WTC11 (cell line): Measurements from ENCODE around the gene TSPAN10. TPM values are rescaled to one million over a fixed set of nuclear protein-coding genes. Genes with fewer than 3 reads are reported as not detected.

Experiments used
- ATF1 ChIP-seq: sonication (generic); formaldehyde crosslinking; IDR thresholded peaks from 2 replicates; pipeline ENCODE4 v1.8.1; 2023; ENCODE audit warnings: mild to moderate bottlenecking, moderate library complexity, missing genetic modification reagents
- CBFB ChIP-seq: sonication (generic); formaldehyde crosslinking; IDR thresholded peaks from 2 replicates; pipeline ENCODE4 v1.8.1; 2022; ENCODE audit warnings: mild to moderate bottlenecking, low read depth, missing genetic modification reagents
- CREM ChIP-seq: sonication (generic); formaldehyde crosslinking; IDR thresholded peaks from 2 replicates; pipeline ENCODE4 v1.8.1; 2022; ENCODE audit warnings: mild to moderate bottlenecking, missing genetic modification reagents, moderate library complexity
- FOXP1 ChIP-seq: sonication (generic); formaldehyde crosslinking; IDR thresholded peaks from 2 replicates; pipeline ENCODE4 v1.8.0; 2022; ENCODE audit warnings: missing genetic modification reagents, mild to moderate bottlenecking, moderate library complexity, borderline replicate concordance
- GRHL2 ChIP-seq: fragments of 250-450 bp; sonication (Bioruptor Pico); IDR thresholded peaks from 2 replicates; pipeline ENCODE4 v1.8.0; 2022; ENCODE audit warnings: mild to moderate bottlenecking, moderate library complexity; ENCODE audit not compliant: insufficient replicate concordance, severe bottlenecking
- GTF2I ChIP-seq: fragments of 250-450 bp; sonication (Bioruptor Pico); conservative IDR thresholded peaks from 2 replicates; pipeline ENCODE4 v1.4.0; 2021; ENCODE audit warnings: mild to moderate bottlenecking
- HMGA2 ChIP-seq: fragments of 250-450 bp; sonication (Bioruptor Pico); IDR thresholded peaks from 2 replicates; pipeline ENCODE4 v1.4.0; 2021; ENCODE audit warnings: mild to moderate bottlenecking, moderate library complexity
- IRF2 ChIP-seq: sonication (generic); formaldehyde crosslinking; IDR thresholded peaks from 2 replicates; pipeline ENCODE4 v1.8.0; 2022; ENCODE audit warnings: low read depth, missing genetic modification reagents, borderline replicate concordance
- MYBL2 ChIP-seq: sonication (generic); formaldehyde crosslinking; IDR thresholded peaks from 2 replicates; pipeline ENCODE4 v1.8.1; 2023; ENCODE audit warnings: mild to moderate bottlenecking, moderate library complexity, missing genetic modification reagents
- NFYB ChIP-seq: sonication (generic); formaldehyde crosslinking; conservative IDR thresholded peaks from 2 replicates; pipeline ENCODE4 v1.8.0; 2022; ENCODE audit warnings: low read depth, missing genetic modification reagents
- NR2C2 ChIP-seq: sonication (generic); formaldehyde crosslinking; IDR thresholded peaks from 2 replicates; pipeline ENCODE4 v1.8.0; 2022; ENCODE audit warnings: mild to moderate bottlenecking, missing genetic modification reagents
- OVOL2 ChIP-seq: fragments of 250-450 bp; sonication (Bioruptor Pico); IDR thresholded peaks from 2 replicates; pipeline ENCODE4 v1.9.0; 2021; ENCODE audit warnings: mild to moderate bottlenecking, borderline replicate concordance
- RELA ChIP-seq: sonication (generic); formaldehyde crosslinking; IDR thresholded peaks from 2 replicates; pipeline ENCODE4 v1.8.1; 2022; ENCODE audit warnings: missing genetic modification reagents, mild to moderate bottlenecking, borderline replicate concordance
- SOX15 ChIP-seq: fragments of 250-450 bp; sonication (Bioruptor Pico); IDR thresholded peaks from 2 replicates; pipeline ENCODE4 v1.9.0; 2021; ENCODE audit warnings: mild to moderate bottlenecking
- TCF7 ChIP-seq: sonication (generic); formaldehyde crosslinking; IDR thresholded peaks from 2 replicates; pipeline ENCODE4 v1.8.0; 2022; ENCODE audit warnings: mild to moderate bottlenecking, low read depth, missing genetic modification reagents, moderate library complexity
- ZNF423 ChIP-seq: fragments of 250-450 bp; sonication (Bioruptor Pico); IDR thresholded peaks from 2 replicates; pipeline ENCODE4 v2.1.2; 2022; ENCODE audit warnings: mild to moderate bottlenecking, moderate library complexity
- total RNA-seq: library from RNA; stranded (reverse); gene quantifications from 3 replicates; pipeline ENCODE4 v1.2.3, GENCODE V29; 2021
- TF ChIP-seq, protein P1 (sequence below): sonication (generic); formaldehyde crosslinking; IDR thresholded peaks from 2 replicates; pipeline ENCODE4 v1.8.0; 2022; ENCODE audit warnings: mild to moderate bottlenecking, missing genetic modification reagents
- TF ChIP-seq, protein P2 (sequence below): sonication (generic); formaldehyde crosslinking; IDR thresholded peaks from 2 replicates; pipeline ENCODE4 v1.8.0; 2023; ENCODE audit warnings: missing genetic modification reagents, mild to moderate bottlenecking, borderline replicate concordance
- TF ChIP-seq, protein P3 (sequence below): sonication (generic); formaldehyde crosslinking; IDR thresholded peaks from 2 replicates; pipeline ENCODE4 v1.8.1; 2023; ENCODE audit warnings: mild to moderate bottlenecking, missing genetic modification reagents, moderate library complexity
- TF ChIP-seq, protein P4 (sequence below): sonication (generic); formaldehyde crosslinking; IDR thresholded peaks from 2 replicates; pipeline ENCODE4 v1.8.1; 2022; ENCODE audit warnings: mild to moderate bottlenecking, missing genetic modification reagents, moderate library complexity, borderline replicate concordance
- TF ChIP-seq, protein P5 (sequence below): sonication (generic); formaldehyde crosslinking; IDR thresholded peaks from 2 replicates; pipeline ENCODE4 v1.8.1; 2023; ENCODE audit warnings: mild to moderate bottlenecking, moderate library complexity, missing genetic modification reagents
- TF ChIP-seq, protein P6 (sequence below): sonication (generic); formaldehyde crosslinking; IDR thresholded peaks from 2 replicates; pipeline ENCODE4 v1.8.0; 2022; ENCODE audit warnings: missing genetic modification reagents
- TF ChIP-seq, protein P7 (sequence below): sonication (generic); formaldehyde crosslinking; IDR thresholded peaks from 2 replicates; pipeline ENCODE4 v1.8.1; 2022; ENCODE audit warnings: low read depth, mild to moderate bottlenecking, moderate library complexity, missing genetic modification reagents, borderline replicate concordance
- TF ChIP-seq, protein P8 (sequence below): sonication (generic); formaldehyde crosslinking; IDR thresholded peaks from 2 replicates; pipeline ENCODE4 v1.8.0; 2023; ENCODE audit warnings: missing genetic modification reagents

The TSPAN10 gene
- total RNA-seq, 1 experiment from 2014 or later, result 1.5 TPM

DNA sequence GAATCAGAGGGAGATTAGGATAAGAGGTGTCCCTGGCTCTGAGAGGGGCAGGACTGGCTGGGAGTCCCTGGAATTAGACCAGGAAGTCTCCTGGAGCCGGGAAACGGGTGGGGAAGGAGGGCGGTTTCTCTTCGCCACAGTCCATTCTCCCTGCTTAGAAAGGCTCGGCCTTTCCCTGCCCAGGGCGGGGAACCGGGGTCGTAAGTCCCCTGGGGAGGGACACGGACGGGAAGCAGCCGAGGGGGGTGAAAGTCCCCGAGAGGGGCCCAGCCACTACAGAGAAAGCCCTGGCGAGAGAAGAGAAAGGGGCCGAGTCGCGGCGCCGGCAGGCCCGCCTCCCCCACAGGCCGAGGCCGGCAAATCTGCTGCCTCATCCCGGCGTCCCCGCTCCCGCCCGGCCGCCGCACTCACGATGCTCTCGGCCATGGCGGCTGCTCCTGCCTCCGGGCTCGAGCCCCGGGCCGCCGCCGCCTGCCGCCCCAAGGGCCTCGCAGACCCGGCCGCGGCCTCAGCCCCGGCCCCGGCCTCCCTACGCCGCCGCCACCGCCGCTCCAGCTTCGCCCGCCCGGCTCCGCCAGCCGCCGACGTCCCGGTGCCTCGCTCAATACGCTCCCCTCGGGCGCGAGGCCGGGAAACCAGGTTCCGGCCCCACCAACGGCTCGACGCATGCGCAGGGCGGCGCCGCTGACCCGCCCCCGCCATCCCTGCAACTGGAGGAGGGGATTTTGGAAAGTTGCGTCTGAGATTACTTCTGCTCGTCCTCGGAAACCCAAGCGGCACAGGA is at the start of gene TSPAN10, which contains the start of gene NPLOC4 (continued):
- TF ChIP-seq NR2C2 (CRISPR knock-in tag) (no peak), CREM (CRISPR knock-in tag) (no peak; the same call in 1 of the 2 replicates), CBFB (CRISPR knock-in tag) (peak; percentile 95), NFYB (no peak; the same call in 1 of the 2 replicates), IRF2 (0 out of 2 replicates have a peak, but pooled peaks have one; percentile 45), ZNF423 (CRISPR knock-in tag) (no peak), HMGA2 (CRISPR knock-in tag) (no peak), GTF2I (CRISPR knock-in tag) (no peak), OVOL2 (no peak), MYBL2 (peak; percentile 61; the same call in 1 of the 2 replicates), FOXP1 (CRISPR knock-in tag) (peak; percentile 89), ATF1 (no peak), SOX15 (CRISPR knock-in tag) (no peak), RELA (CRISPR knock-in tag) (no peak), TCF7 (CRISPR knock-in tag) (0 out of 2 replicates have a peak, but pooled peaks have one; percentile 33), GRHL2 (CRISPR knock-in tag) (no peak)
- TF ChIP-seq, protein P1, sequence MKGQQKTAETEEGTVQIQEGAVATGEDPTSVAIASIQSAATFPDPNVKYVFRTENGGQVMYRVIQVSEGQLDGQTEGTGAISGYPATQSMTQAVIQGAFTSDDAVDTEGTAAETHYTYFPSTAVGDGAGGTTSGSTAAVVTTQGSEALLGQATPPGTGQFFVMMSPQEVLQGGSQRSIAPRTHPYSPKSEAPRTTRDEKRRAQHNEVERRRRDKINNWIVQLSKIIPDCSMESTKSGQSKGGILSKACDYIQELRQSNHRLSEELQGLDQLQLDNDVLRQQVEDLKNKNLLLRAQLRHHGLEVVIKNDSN (CRISPR knock-in tag), result no peak
- TF ChIP-seq, protein P2, sequence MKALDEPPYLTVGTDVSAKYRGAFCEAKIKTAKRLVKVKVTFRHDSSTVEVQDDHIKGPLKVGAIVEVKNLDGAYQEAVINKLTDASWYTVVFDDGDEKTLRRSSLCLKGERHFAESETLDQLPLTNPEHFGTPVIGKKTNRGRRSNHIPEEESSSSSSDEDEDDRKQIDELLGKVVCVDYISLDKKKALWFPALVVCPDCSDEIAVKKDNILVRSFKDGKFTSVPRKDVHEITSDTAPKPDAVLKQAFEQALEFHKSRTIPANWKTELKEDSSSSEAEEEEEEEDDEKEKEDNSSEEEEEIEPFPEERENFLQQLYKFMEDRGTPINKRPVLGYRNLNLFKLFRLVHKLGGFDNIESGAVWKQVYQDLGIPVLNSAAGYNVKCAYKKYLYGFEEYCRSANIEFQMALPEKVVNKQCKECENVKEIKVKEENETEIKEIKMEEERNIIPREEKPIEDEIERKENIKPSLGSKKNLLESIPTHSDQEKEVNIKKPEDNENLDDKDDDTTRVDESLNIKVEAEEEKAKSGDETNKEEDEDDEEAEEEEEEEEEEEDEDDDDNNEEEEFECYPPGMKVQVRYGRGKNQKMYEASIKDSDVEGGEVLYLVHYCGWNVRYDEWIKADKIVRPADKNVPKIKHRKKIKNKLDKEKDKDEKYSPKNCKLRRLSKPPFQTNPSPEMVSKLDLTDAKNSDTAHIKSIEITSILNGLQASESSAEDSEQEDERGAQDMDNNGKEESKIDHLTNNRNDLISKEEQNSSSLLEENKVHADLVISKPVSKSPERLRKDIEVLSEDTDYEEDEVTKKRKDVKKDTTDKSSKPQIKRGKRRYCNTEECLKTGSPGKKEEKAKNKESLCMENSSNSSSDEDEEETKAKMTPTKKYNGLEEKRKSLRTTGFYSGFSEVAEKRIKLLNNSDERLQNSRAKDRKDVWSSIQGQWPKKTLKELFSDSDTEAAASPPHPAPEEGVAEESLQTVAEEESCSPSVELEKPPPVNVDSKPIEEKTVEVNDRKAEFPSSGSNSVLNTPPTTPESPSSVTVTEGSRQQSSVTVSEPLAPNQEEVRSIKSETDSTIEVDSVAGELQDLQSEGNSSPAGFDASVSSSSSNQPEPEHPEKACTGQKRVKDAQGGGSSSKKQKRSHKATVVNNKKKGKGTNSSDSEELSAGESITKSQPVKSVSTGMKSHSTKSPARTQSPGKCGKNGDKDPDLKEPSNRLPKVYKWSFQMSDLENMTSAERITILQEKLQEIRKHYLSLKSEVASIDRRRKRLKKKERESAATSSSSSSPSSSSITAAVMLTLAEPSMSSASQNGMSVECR (CRISPR knock-in tag), result peak; percentile 43; the same call in 1 of the 2 replicates
- TF ChIP-seq, protein P3, sequence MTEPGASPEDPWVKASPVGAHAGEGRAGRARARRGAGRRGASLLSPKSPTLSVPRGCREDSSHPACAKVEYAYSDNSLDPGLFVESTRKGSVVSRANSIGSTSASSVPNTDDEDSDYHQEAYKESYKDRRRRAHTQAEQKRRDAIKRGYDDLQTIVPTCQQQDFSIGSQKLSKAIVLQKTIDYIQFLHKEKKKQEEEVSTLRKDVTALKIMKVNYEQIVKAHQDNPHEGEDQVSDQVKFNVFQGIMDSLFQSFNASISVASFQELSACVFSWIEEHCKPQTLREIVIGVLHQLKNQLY (CRISPR knock-in tag), result no peak
- TF ChIP-seq, protein P4, sequence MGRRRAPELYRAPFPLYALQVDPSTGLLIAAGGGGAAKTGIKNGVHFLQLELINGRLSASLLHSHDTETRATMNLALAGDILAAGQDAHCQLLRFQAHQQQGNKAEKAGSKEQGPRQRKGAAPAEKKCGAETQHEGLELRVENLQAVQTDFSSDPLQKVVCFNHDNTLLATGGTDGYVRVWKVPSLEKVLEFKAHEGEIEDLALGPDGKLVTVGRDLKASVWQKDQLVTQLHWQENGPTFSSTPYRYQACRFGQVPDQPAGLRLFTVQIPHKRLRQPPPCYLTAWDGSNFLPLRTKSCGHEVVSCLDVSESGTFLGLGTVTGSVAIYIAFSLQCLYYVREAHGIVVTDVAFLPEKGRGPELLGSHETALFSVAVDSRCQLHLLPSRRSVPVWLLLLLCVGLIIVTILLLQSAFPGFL, result no peak
- TF ChIP-seq, protein P5, sequence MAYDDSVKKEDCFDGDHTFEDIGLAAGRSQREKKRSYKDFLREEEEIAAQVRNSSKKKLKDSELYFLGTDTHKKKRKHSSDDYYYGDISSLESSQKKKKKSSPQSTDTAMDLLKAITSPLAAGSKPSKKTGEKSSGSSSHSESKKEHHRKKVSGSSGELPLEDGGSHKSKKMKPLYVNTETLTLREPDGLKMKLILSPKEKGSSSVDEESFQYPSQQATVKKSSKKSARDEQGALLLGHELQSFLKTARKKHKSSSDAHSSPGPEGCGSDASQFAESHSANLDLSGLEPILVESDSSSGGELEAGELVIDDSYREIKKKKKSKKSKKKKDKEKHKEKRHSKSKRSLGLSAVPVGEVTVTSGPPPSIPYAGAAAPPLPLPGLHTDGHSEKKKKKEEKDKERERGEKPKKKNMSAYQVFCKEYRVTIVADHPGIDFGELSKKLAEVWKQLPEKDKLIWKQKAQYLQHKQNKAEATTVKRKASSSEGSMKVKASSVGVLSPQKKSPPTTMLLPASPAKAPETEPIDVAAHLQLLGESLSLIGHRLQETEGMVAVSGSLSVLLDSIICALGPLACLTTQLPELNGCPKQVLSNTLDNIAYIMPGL (CRISPR knock-in tag), result peak; percentile 73
- TF ChIP-seq, protein P6, sequence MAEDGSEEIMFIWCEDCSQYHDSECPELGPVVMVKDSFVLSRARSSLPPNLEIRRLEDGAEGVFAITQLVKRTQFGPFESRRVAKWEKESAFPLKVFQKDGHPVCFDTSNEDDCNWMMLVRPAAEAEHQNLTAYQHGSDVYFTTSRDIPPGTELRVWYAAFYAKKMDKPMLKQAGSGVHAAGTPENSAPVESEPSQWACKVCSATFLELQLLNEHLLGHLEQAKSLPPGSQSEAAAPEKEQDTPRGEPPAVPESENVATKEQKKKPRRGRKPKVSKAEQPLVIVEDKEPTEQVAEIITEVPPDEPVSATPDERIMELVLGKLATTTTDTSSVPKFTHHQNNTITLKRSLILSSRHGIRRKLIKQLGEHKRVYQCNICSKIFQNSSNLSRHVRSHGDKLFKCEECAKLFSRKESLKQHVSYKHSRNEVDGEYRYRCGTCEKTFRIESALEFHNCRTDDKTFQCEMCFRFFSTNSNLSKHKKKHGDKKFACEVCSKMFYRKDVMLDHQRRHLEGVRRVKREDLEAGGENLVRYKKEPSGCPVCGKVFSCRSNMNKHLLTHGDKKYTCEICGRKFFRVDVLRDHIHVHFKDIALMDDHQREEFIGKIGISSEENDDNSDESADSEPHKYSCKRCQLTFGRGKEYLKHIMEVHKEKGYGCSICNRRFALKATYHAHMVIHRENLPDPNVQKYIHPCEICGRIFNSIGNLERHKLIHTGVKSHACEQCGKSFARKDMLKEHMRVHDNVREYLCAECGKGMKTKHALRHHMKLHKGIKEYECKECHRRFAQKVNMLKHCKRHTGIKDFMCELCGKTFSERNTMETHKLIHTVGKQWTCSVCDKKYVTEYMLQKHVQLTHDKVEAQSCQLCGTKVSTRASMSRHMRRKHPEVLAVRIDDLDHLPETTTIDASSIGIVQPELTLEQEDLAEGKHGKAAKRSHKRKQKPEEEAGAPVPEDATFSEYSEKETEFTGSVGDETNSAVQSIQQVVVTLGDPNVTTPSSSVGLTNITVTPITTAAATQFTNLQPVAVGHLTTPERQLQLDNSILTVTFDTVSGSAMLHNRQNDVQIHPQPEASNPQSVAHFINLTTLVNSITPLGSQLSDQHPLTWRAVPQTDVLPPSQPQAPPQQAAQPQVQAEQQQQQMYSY (CRISPR knock-in tag), result no peak
- TF ChIP-seq, protein P7, sequence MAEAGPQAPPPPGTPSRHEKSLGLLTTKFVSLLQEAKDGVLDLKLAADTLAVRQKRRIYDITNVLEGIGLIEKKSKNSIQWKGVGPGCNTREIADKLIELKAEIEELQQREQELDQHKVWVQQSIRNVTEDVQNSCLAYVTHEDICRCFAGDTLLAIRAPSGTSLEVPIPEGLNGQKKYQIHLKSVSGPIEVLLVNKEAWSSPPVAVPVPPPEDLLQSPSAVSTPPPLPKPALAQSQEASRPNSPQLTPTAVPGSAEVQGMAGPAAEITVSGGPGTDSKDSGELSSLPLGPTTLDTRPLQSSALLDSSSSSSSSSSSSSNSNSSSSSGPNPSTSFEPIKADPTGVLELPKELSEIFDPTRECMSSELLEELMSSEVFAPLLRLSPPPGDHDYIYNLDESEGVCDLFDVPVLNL (CRISPR knock-in tag), result peak; percentile 72; the same call in 1 of the 2 replicates
- TF ChIP-seq, protein P8, sequence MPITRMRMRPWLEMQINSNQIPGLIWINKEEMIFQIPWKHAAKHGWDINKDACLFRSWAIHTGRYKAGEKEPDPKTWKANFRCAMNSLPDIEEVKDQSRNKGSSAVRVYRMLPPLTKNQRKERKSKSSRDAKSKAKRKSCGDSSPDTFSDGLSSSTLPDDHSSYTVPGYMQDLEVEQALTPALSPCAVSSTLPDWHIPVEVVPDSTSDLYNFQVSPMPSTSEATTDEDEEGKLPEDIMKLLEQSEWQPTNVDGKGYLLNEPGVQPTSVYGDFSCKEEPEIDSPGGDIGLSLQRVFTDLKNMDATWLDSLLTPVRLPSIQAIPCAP (CRISPR knock-in tag), result no peak
